Endodermal cell (in vitro differentiated cells): ENCODE data around the gene IDI1. TPM values are rescaled to one million over a fixed set of nuclear protein-coding genes. Genes with fewer than 3 reads are reported as not detected.
A peak's percentile ranks its signal among the peaks of the same experiment; 100 is the strongest.

Source experiments
- DNase-seq: peaks from one replicate; pipeline ENCODE4 v3.0.0-alpha.2; 2017
- H3K27ac ChIP-seq: 2 replicates; pipeline ENCODE4 v1.5.1; 2013; ENCODE audit warnings: mild to moderate bottlenecking, low read depth, low read length, moderate library complexity
- H3K27me3 ChIP-seq: 2 replicates; pipeline ENCODE4 v1.6.1; 2013; ENCODE audit warnings: mild to moderate bottlenecking, low read length, moderate library complexity; ENCODE audit not compliant: insufficient read depth, control insufficient read depth, poor library complexity, severe bottlenecking
- H3K36me3 ChIP-seq: 2 replicates; pipeline ENCODE4 v1.7.0; 2013; ENCODE audit warnings: mild to moderate bottlenecking, low read length, moderate library complexity; ENCODE audit not compliant: control insufficient read depth, insufficient read depth
- H3K4me1 ChIP-seq: one replicate; pipeline ENCODE4 v1.7.0; 2013; ENCODE audit warnings: low read length; ENCODE audit not compliant: control insufficient read depth, insufficient read depth
- H3K4me3 ChIP-seq: 2 replicates; pipeline ENCODE4 v1.5.1; 2013; ENCODE audit warnings: mild to moderate bottlenecking, low read length, moderate library complexity
- H3K9ac ChIP-seq: 2 replicates; pipeline ENCODE4 v1.6.1; 2013; ENCODE audit warnings: mild to moderate bottlenecking, low read length, moderate library complexity; ENCODE audit not compliant: poor library complexity, severe bottlenecking; ENCODE audit errors: extremely low read depth
- H3K9me3 ChIP-seq: 2 replicates; pipeline ENCODE4 v1.6.1; 2013; ENCODE audit warnings: mild to moderate bottlenecking, low read length, moderate library complexity; ENCODE audit not compliant: control insufficient read depth
- H3K27ac Mint-ChIP-seq: 2 replicates; pipeline ENCODE4 v1.8.0; 2020; ENCODE audit warnings: mixed read lengths
- H3K27me3 Mint-ChIP-seq: 2 replicates; pipeline ENCODE4 v1.8.0; 2021; ENCODE audit warnings: mild to moderate bottlenecking, mixed read lengths; ENCODE audit not compliant: insufficient read depth
- H3K36me3 Mint-ChIP-seq: 2 replicates; pipeline ENCODE4 v1.8.0; 2020; ENCODE audit warnings: low read depth, mixed read lengths
- H3K4me1 Mint-ChIP-seq: 2 replicates; pipeline ENCODE4 v1.8.0; 2020; ENCODE audit warnings: mixed read lengths
- H3K4me3 Mint-ChIP-seq: 2 replicates; pipeline ENCODE4 v1.8.0; 2020; ENCODE audit warnings: mild to moderate bottlenecking, moderate library complexity, mixed read lengths
- H3K9me3 Mint-ChIP-seq: 2 replicates; pipeline ENCODE4 v1.8.0; 2020; ENCODE audit warnings: mild to moderate bottlenecking, mixed read lengths
- CTCF ChIP-seq: fragments of 200-600 bp; sonication (generic); conservative IDR thresholded peaks from 2 replicates; pipeline ENCODE4 v1.5.0; 2021; ENCODE audit warnings: antibody characterized with exemption, mild to moderate bottlenecking
- WGBS, 2 experiments: methylation state at CpG; one replicate each; pipeline versions ENCODE4 v1.1.5 to v1.1.7; 2013; ENCODE audit warnings: missing lambda C conversion rate in 2 of 2, mixed read lengths in 1 of 2; ENCODE audit not compliant: insufficient coverage in 1 of 2, insufficient read length in 1 of 2; 5-methylcytosine and 5-hydroxymethylcytosine counted together
- total RNA-seq, 2 donors: library from RNA; stranded (reverse); fragmentation: NEBNext Ultra II Directional in 1 of 2; extraction: Animal tissue kit (Norgen Biotek cat#: 25700) in 1 of 2; gene quantifications; 2 replicates in 1 of 2; 3 replicates in 1 of 2; pipeline ENCODE4 v1.2.1, GENCODE V29; 2021

Gene IDI1
- total RNA-seq, 2 donors from 2014 or later, result 36.3 to 53.3 TPM

GRCh38 chr10:1044146-1044545 is 4.8 kb downstream of the IDI1 start:
- Mint-ChIP-seq H3K27me3 (no peaks in the 10 kb centered on the region), H3K27ac (no peak overlapping the region), H3K9me3 (no peaks in the 10 kb centered on the region), H3K4me3 (no peak overlapping the region), H3K4me1 (peaks cover 10% of the 10 kb centered on the region), H3K36me3 (peaks cover 39% of the 10 kb centered on the region)
- H3K27me3 ChIP-seq, result no peaks in the 10 kb centered on the region
- H3K27ac ChIP-seq, result no peak overlapping the region
- no peaks in the 10 kb centered on the region for H3K9me3 ChIP-seq
- H3K9ac ChIP-seq, result no peak overlapping the region
- peak overlapping the region; percentile 75 for H3K4me3 ChIP-seq
- no peak for TF ChIP-seq CTCF
- DNase-seq, result no peak
- 92 to 95% methylated on average over 4 of the region's 4 CpGs for WGBS, 2 experiments
- no peaks in the 10 kb centered on the region for H3K4me1 ChIP-seq
- H3K36me3 ChIP-seq, result peaks cover 63% of the 10 kb centered on the region

GRCh38 chr10:1043532-1043995 is 5.4 kb downstream of the IDI1 start:
- TF ChIP-seq CTCF, result no peak
- no peak for DNase-seq
- Mint-ChIP-seq H3K36me3 (peaks cover 39% of the 10 kb centered on the region), H3K4me1 (peaks cover 10% of the 10 kb centered on the region), H3K4me3 (no peak overlapping the region), H3K9me3 (no peaks in the 10 kb centered on the region), H3K27ac (no peak overlapping the region), H3K27me3 (no peaks in the 10 kb centered on the region)
- Histone ChIP-seq H3K27me3 (no peaks in the 10 kb centered on the region), H3K9me3 (no peaks in the 10 kb centered on the region), H3K36me3 (peaks cover 63% of the 10 kb centered on the region), H3K4me3 (no peak overlapping the region), H3K4me1 (no peaks in the 10 kb centered on the region), H3K9ac (no peak overlapping the region), H3K27ac (no peak overlapping the region)
- 90 to 94% methylated on average over 8 to 12 of the region's 12 CpGs for WGBS, 2 experiments

- Mint-ChIP-seq H3K9me3 (no peaks in the 10 kb centered on the region), H3K27ac (no peak overlapping the region), H3K4me1 (peaks cover 6% of the 10 kb centered on the region), H3K36me3 (peaks cover 34% of the 10 kb centered on the region), H3K27me3 (no peaks in the 10 kb centered on the region), H3K4me3 (no peak overlapping the region)
- no peak overlapping the region for H3K4me3 ChIP-seq
- no peaks in the 10 kb centered on the region for H3K4me1 ChIP-seq
- no peaks in the 10 kb centered on the region for H3K27me3 ChIP-seq
- TF ChIP-seq CTCF, result no peak
- DNase-seq, result no peak
- no peaks in the 10 kb centered on the region for H3K9me3 ChIP-seq
- no peak overlapping the region for H3K27ac ChIP-seq
- H3K9ac ChIP-seq, result no peak overlapping the region
- H3K36me3 ChIP-seq, result peaks cover 63% of the 10 kb centered on the region
- 92 to 98% methylated on average over 4 to 9 of the region's 9 CpGs for WGBS, 2 experiments
Observed at GRCh38 chr10:1041514-1041913, 7.4 kb downstream of the IDI1 start.
